ENCODE data around the gene LIN54.

DNA sequence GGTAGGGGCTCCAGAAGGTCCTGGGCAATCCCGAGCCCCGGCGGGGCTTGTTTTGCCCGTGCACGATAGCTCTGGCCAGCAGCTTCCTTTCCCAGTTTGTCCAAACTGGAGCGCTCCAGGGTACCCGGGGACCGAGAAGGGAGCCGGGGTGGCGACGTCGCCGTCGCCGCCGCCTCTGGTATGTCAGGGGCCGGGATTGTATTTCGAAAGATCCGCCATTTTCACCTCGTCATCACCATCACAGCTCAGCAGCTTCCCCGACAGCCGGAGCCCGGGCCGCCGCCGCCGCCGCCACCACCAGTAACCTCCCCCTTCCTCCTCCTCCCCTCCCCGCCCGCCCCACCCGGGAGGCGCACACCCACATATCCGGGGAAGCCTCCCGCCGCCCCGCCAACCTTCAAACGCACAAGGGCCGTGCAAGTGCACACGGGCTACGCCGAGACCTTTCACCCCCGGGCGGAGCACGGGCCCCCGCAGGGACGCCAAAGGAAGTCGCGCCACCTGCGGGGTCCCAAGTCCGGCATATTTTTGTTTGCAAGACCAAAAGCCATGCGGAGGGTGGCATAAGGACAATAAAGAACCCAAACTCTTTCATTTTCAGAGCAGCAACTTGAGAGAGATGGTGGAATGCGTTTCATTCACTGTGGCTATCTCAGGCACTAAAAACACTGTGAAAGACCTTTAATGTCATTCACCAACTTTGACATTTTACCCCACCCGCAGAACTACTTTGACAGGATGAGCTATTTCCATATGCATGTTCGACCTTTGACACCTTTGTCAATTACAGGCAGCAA lies at the start of gene LIN54:
- TF ChIP-seq, protein P1, sequence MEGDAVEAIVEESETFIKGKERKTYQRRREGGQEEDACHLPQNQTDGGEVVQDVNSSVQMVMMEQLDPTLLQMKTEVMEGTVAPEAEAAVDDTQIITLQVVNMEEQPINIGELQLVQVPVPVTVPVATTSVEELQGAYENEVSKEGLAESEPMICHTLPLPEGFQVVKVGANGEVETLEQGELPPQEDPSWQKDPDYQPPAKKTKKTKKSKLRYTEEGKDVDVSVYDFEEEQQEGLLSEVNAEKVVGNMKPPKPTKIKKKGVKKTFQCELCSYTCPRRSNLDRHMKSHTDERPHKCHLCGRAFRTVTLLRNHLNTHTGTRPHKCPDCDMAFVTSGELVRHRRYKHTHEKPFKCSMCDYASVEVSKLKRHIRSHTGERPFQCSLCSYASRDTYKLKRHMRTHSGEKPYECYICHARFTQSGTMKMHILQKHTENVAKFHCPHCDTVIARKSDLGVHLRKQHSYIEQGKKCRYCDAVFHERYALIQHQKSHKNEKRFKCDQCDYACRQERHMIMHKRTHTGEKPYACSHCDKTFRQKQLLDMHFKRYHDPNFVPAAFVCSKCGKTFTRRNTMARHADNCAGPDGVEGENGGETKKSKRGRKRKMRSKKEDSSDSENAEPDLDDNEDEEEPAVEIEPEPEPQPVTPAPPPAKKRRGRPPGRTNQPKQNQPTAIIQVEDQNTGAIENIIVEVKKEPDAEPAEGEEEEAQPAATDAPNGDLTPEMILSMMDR (conservative IDR thresholded peaks at IDR 0.05 in 1 of 2, IDR thresholded peaks at IDR 0.05 in 1 of 2; ENCODE audit: extremely low read depth in 1 of 2, insufficient read depth in 1 of 2, low read depth in 1 of 2, low read length in 2 of 2), result no peak
- TF ChIP-seq EZH2 (IDR thresholded peaks at IDR 0.05; ENCODE audit: borderline replicate concordance, low read length), result no peak
